ENCODE measurements around the gene ZNF366. TPM values are rescaled to one million over a fixed set of nuclear protein-coding genes. Genes with fewer than 3 reads are reported as not detected.

The ZNF366 gene
- total RNA-seq, 1 experiment from 2014 or later, result not detected

- Histone ChIP-seq H3K27me3 (no peaks in the 10 kb centered on the region), H3K36me3 (no peaks in the 10 kb centered on the region), H3K9me3 (peaks cover 2% of the 10 kb centered on the region; the same call in 1 of the 2 replicates), H3K4me3 (no peak overlapping the region)
- DNase-seq, result peak; percentile 49
Observed at GRCh38 chr5:72478684-72479083, 28.5 kb downstream of the ZNF366 start.

DNA sequence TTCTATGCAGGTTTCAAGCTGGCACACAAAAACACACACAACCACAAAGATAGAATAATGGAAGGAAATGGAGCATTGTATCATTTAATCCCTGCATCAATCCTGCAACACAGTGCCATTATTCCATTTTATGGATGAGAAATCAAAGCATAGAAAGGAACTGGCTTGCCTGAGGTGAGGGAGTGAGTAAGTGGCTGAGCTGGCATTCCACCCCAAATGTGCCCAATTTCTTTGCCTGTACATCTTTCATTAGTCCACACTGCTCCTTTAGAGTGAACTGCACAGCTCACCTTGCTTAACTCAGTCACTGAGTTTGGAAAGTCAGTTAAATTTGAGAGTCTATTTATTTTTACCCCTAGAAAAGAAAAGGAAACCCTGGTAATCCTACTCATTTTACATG is 28.9 kb downstream of the ZNF366 start:
- no peak for DNase-seq
- Histone ChIP-seq H3K36me3 (no peaks in the 10 kb centered on the region), H3K27me3 (no peaks in the 10 kb centered on the region), H3K4me3 (no peak overlapping the region), H3K9me3 (peaks cover 2% of the 10 kb centered on the region; the same call in 1 of the 2 replicates)

DNA sequence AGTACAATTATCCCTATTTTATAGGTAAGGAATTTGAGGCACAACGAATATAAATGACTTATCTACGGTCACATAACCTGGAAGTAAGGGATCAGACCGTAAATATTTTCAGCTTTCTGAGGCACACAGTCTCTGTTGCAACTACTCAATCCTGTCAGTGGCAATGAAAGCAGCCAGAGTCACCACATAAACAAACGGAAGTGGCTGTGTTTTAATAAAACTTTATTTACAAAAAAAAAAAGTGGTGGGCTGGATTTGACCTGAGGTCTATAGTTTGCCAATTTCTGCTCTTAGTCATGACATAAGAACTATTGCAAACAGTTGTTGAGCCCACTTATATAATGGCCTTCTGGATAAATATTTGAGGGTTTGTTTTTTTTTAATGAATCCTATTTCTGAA is 29.6 kb downstream of the ZNF366 start:
- Histone ChIP-seq H3K4me3 (no peak overlapping the region), H3K36me3 (no peaks in the 10 kb centered on the region), H3K27me3 (no peaks in the 10 kb centered on the region), H3K9me3 (peaks cover 2% of the 10 kb centered on the region; the same call in 1 of the 2 replicates)
- no peak for DNase-seq

DNA sequence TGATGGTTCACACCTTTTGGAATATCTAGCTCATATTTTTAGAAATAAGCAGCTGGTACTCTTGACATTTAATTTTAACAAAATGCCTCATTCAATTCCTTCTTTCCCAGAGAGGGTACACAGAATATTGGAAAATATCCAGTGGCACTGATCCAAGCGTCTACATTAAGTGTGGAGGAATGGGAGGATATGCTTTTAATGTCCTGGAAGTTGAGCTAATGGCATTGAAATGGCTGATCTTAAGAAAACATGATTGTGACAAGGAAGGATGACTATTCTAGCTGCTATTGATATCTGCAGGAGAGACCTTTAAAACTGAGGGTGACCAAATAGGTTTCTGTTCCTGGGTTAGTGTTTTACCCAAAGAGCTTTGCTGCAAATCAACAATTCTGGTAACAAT is 30.0 kb downstream of the ZNF366 start:
- no peaks in the 10 kb centered on the region for H3K36me3 ChIP-seq
- no peak overlapping the region for H3K4me3 ChIP-seq
- no peak for DNase-seq
- peaks cover 2% of the 10 kb centered on the region; the same call in 1 of the 2 replicates for H3K9me3 ChIP-seq
- H3K27me3 ChIP-seq, result no peaks in the 10 kb centered on the region

DNA sequence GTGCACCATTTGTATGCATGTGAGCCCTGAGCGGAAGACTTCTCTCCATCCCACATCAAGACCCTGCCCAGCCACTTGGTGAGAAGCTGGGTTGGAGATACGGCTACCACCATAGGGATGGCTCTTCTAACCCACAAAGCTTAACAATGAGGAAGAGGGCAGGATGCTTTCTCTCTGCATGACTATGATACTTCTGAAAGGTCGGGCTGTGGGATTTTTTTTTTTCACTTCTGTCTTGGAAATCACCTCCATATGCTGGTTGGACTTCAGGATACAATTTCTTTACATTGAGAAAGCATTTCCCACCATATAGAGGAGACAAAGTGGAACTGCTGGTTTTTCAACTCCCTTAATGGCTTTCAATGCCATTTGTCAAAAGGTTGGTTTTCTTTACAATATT is 30.5 kb downstream of the ZNF366 start:
- Histone ChIP-seq H3K9me3 (peaks cover 2% of the 10 kb centered on the region; the same call in 1 of the 2 replicates), H3K27me3 (no peaks in the 10 kb centered on the region), H3K36me3 (no peaks in the 10 kb centered on the region), H3K4me3 (no peak overlapping the region)
- DNase-seq, result no peak

DNA sequence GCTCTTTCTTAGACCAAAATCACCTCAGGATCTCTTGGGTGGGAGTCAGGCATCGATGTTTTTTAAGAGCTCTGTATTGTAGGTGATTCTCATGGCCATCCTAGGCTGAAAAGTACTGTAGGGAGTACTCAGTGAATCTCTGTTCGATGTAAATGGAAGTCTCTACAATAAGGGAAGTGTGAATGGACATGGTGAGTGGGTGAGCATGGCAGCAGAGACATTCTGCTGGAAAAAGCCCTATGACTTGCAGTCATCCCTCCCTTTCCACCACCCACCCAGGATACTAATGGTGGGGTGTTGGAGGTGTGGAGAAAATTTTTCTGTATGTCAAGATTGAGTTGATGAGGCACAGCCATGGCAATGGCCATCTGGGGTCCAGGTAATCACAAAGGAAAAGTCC is 30.9 kb downstream of the ZNF366 start:
- Histone ChIP-seq H3K27me3 (no peaks in the 10 kb centered on the region), H3K9me3 (peaks cover 2% of the 10 kb centered on the region; the same call in 1 of the 2 replicates), H3K36me3 (no peaks in the 10 kb centered on the region), H3K4me3 (no peak overlapping the region)
- no peak for DNase-seq

DNA sequence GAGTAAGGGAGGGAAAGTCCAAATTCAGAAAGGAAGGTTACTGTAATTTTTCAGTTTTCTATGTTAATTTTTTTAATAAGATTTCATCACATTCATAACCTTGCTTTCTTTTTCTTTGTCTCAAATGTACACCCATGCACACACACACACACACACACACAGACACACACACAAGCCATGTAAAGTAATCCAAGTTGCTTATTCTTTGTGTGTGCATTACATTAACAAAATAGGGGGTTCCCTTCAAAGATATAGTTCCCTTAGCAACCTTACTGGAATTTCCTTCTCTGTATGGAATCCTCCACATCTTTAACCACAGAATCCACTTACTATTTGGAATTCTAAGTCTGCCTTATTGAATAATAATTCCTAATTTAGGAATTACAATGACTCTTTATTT is 32.7 kb downstream of the ZNF366 start:
- H3K36me3 ChIP-seq, result no peaks in the 10 kb centered on the region
- no peak for DNase-seq
- H3K27me3 ChIP-seq, result no peaks in the 10 kb centered on the region
- H3K9me3 ChIP-seq, result peaks cover 2% of the 10 kb centered on the region; the same call in 1 of the 2 replicates
- H3K4me3 ChIP-seq, result no peak overlapping the region

GRCh38 chr5:72474046-72474500 is 33.1 kb downstream of the ZNF366 start:
- no peaks in the 10 kb centered on the region for H3K36me3 ChIP-seq
- peaks cover 2% of the 10 kb centered on the region; the same call in 1 of the 2 replicates for H3K9me3 ChIP-seq
- no peaks in the 10 kb centered on the region for H3K27me3 ChIP-seq
- no peak overlapping the region for H3K4me3 ChIP-seq
- DNase-seq, result no peak

GRCh38 chr5:72472666-72473422 is 34.4 kb downstream of the ZNF366 start:
- peak; percentile 61 for DNase-seq
- Histone ChIP-seq H3K36me3 (no peaks in the 10 kb centered on the region), H3K9me3 (peaks cover 2% of the 10 kb centered on the region; the same call in 1 of the 2 replicates)

DNA sequence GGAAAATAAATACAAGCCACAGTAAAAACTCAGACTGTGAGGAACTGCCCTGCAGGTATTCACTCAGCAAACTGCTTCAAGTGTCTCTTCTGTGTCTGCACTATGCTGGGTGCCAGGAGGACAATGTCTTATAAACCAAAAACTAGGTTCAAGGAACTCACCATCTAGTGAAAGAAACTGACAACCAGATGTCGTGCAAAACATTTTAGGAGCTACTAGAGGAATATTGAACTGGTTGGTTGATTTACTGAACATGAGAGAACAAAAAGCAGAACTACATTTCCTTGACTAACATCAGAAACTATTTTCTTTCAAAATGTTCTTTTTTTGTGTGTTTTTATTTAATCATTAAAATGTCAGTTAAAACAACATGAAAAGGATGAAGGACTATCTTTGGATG is 35.2 kb downstream of the ZNF366 start:
- DNase-seq, result no peak
- Histone ChIP-seq H3K4me3 (no peak overlapping the region), H3K9me3 (peaks cover 2% of the 10 kb centered on the region; the same call in 1 of the 2 replicates), H3K36me3 (no peaks in the 10 kb centered on the region), H3K27me3 (no peaks in the 10 kb centered on the region)

More at GRCh38 chr5:72472666-72473422, 34.4 kb downstream of the ZNF366 start:
- H3K27me3 ChIP-seq, result no peaks in the 10 kb centered on the region
- H3K4me3 ChIP-seq, result no peak overlapping the region

DNA sequence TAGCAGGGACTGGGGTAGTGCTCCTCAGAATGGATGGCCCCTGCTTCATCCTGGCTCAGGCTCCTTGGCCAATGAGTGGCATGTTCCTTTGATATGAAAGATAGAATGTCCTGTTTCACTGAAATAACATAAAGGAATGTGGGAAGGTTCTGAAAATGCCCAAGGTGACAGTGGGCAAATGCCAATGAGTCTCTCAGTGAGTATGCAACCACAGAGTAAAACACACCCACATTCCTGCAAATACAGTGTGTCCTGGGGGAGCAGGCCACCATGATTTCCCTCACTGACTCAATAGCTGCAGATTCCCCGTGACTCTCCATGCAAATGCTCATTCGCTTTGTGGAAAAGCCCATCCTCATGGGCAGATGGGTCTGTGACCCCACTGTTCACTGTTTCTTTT is 36.4 kb downstream of the ZNF366 start:
- no peaks in the 10 kb centered on the region for H3K36me3 ChIP-seq

DNA sequence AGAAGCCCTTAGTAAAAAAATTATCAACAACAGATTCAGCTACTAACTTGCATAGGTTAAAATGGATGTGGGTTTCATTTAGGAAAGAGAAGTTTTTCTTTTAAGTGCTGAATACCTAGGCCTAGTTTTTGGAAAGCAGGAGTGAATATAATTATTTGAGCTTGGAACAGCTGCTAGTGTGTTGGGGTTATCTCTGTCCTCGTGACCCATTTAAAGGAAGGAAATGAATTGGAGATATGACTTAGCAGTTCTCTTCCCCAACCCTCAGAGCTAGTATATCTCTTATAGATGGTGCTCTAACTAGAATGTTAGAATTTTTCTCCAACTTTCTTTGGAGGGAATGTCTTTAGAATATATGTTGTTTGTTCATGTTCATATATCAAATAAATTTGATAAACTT is 38.6 kb downstream of the ZNF366 start:
- Histone ChIP-seq H3K27me3 (no peaks in the 10 kb centered on the region), H3K36me3 (no peaks in the 10 kb centered on the region), H3K9me3 (no peaks in the 10 kb centered on the region), H3K4me3 (no peak overlapping the region)
- no peak for DNase-seq

More for the DNA sequence above, 36.4 kb downstream of the ZNF366 start:
- DNase-seq, result peak; percentile 21
- H3K27me3 ChIP-seq, result no peaks in the 10 kb centered on the region
- H3K9me3 ChIP-seq, result no peaks in the 10 kb centered on the region; the same call in 1 of the 2 replicates
- H3K4me3 ChIP-seq, result no peak overlapping the region

DNA sequence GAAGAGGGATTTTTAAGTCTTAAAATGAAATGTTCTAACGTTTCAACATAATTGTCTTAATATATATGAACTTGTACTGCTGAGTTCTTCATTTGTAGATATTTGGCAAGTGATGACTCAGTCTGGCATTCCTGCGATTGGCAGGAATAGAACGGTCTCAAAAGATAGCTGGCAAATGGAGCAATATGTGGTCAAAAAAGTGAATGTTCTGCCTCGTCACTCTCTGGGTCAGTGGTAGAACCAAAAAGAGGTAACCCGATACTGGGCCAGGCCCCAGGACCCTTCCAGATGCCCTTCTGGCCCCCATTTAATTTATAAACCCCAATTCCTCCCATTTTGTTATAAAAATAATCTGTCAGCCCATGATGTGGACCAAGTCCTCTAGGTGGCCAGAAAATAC is 39.2 kb downstream of the ZNF366 start:
- DNase-seq, result peak; percentile 70
- Histone ChIP-seq H3K27me3 (no peaks in the 10 kb centered on the region), H3K9me3 (no peaks in the 10 kb centered on the region), H3K36me3 (no peaks in the 10 kb centered on the region), H3K4me3 (no peak overlapping the region)

GRCh38 chr5:72467461-72467860 is 39.7 kb downstream of the ZNF366 start:
- no peaks in the 10 kb centered on the region for H3K36me3 ChIP-seq
- no peak overlapping the region for H3K4me3 ChIP-seq
- H3K27me3 ChIP-seq, result no peaks in the 10 kb centered on the region
- no peak for DNase-seq
- no peaks in the 10 kb centered on the region for H3K9me3 ChIP-seq

DNA sequence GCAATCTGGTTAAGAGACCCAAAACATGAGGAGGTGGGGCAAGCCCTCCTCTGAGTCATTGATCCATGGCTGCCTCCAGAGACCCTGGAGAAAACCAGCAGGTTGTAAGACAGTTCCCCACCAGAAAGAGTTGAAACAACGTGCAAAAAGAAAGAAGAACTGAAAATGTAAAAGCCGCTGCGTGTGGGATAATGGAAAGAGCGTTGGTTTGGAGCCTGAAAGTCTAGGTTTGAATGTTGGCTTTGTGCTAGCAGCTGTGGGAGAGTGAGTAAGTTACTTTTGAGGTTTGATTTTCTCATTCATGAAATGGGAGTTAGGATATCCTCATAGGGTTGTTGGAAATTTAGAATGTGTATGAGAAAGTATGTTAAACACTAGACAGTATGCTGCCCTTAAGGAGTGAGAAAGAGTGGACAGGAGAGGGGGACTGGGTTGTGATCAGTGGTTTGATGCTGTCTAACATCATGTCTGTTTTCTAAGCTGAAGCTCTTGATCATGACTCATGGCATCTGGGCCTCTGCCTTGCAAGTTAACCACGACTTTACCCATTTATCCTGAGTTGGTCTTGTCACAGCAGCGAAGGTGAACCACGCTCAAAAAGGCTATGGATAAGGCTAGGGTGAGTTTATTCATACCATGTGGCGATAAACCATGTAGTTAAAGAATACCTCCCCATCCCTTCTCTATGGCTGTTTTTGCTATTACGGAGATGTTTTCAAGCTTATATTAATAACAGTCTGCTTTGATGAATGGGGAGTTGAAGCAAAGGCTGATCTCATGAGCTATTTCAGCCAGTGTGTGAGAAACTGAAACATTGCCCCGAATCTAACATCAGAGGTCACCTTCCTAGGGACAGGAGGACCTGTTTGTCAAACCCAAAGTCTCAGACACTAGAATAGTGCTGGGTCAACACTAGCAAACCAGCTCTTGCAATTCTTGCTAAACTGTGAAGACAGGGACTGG is 41.3 kb downstream of the ZNF366 start:
- Histone ChIP-seq H3K27me3 (no peaks in the 10 kb centered on the region), H3K36me3 (no peaks in the 10 kb centered on the region), H3K4me3 (no peak overlapping the region), H3K9me3 (no peaks in the 10 kb centered on the region)
- DNase-seq, result peak; percentile 55

DNA sequence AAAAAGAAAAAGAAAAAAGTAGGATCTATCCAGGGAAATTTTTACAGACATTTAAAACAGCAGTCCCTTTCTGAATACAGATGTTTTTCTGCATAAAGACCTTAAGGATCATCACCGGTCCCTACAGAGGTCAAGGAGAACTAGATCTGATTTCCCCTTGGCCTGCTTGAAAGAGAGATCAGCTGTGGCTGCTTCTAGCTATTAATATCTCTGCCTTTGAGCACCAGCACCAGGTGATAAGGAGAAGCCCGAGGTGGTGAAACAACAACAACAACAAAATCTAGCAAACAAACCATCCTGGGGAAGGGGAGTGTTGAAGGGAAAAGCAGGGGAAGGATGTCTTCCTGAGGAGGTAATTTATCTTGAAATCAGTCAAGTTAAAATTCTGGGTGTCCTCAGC is 42.1 kb downstream of the ZNF366 start:
- DNase-seq, result no peak
- Histone ChIP-seq H3K9me3 (no peaks in the 10 kb centered on the region), H3K4me3 (no peak overlapping the region), H3K27me3 (no peaks in the 10 kb centered on the region), H3K36me3 (no peaks in the 10 kb centered on the region)

- no peaks in the 10 kb centered on the region for H3K9me3 ChIP-seq
- no peaks in the 10 kb centered on the region for H3K36me3 ChIP-seq
- H3K27me3 ChIP-seq, result no peaks in the 10 kb centered on the region
- no peak for DNase-seq
- no peak overlapping the region for H3K4me3 ChIP-seq
Observed at GRCh38 chr5:72464071-72464470, 43.1 kb downstream of the ZNF366 start.
